MCF 10A (cell line): ENCODE measurements around the gene PSMB10. TPM values are rescaled to one million over a fixed set of nuclear protein-coding genes. Genes with fewer than 3 reads are reported as not detected.
"Not testable (repeated sequence)": the region's sequence is repeated elsewhere in the genome, so short reads cannot be mapped to it uniquely, and the experiment has no call there.

Experiments
- BruUV-seq: library from RNA; stranded (reverse); fragments of 400-500 nt; replicated peaks from 2 replicates; lab custom pipeline; 2021; lab: Mats Ljungman, UMichigan
- CTCF ChIA-PET: fragments of 300-600 bp; sonication (Branson Sonifier 250); formaldehyde crosslinking; extraction: SDS; loops from one replicate; lab custom pipeline; 2021; ENCODE audit warnings: antibody characterized with exemption, inconsistent platforms; lab: Yijun Ruan, JAX
- POLR2A ChIA-PET: fragments of 300-600, 350-650 bp; sonication (Branson Sonifier 250); formaldehyde crosslinking; extraction: SDS; loops from one replicate; lab custom pipeline; 2020; ENCODE audit warnings: antibody characterized with exemption, inconsistent platforms; lab: Yijun Ruan, JAX
- DNase-seq: peaks from one replicate; pipeline ENCODE4 v3.0.0-alpha.2; 2018; ENCODE audit not compliant: unreplicated experiment
- H3K27ac Mint-ChIP-seq: one replicate; pipeline ENCODE4 v1.8.0; 2022; ENCODE audit warnings: mild to moderate bottlenecking, low read depth, mixed read lengths; ENCODE audit not compliant: unreplicated experiment
- H3K27me3 Mint-ChIP-seq: one replicate; pipeline ENCODE4 v1.8.0; 2022; ENCODE audit warnings: mixed read lengths; ENCODE audit not compliant: insufficient read depth, unreplicated experiment
- H3K36me3 Mint-ChIP-seq: one replicate; pipeline ENCODE4 v1.8.0; 2022; ENCODE audit warnings: mild to moderate bottlenecking, moderate library complexity, mixed read lengths; ENCODE audit not compliant: insufficient read depth, unreplicated experiment
- H3K4me1 Mint-ChIP-seq: one replicate; pipeline ENCODE4 v1.8.0; 2022; ENCODE audit warnings: mixed read lengths; ENCODE audit not compliant: insufficient read depth, unreplicated experiment
- H3K4me3 Mint-ChIP-seq: one replicate; pipeline ENCODE4 v1.8.0; 2022; ENCODE audit warnings: mild to moderate bottlenecking, moderate library complexity, mixed read lengths; ENCODE audit not compliant: unreplicated experiment
- H3K9me3 Mint-ChIP-seq: one replicate; pipeline ENCODE4 v1.8.0; 2022; ENCODE audit warnings: mixed read lengths; ENCODE audit not compliant: unreplicated experiment
- CTCF ChIP-seq: fragments of 200-600 bp; IDR thresholded peaks from one replicate; pipeline ENCODE4 v1.8.0; 2022; ENCODE audit warnings: antibody characterized with exemption, mild to moderate bottlenecking; ENCODE audit not compliant: unreplicated experiment
- intact Hi-C: fragments of 100-400 bp; cut with micrococcal nuclease; formaldehyde crosslinking; loops from 2 replicates; pipeline ENCODE4 v1.14.1; 2022
- total RNA-seq: library from RNA; stranded (reverse); gene quantifications from 2 replicates; pipeline ENCODE4 v1.2.3, GENCODE V29; 2022

PSMB10 gene
- total RNA-seq, 1 experiment from 2014 or later, result 32.7 TPM

GRCh38 chr16:67940446-67941089, 3.9 kb upstream of the PSMB10 start:
- no peaks in the 10 kb centered on the region for H3K9me3 Mint-ChIP-seq
- ChIA-PET CTCF (interaction anchor here (0.6 to 2.3 kb wide), 7 partner anchors 9 to 124 kb away, joined by 3 to 6 read pairs (median 4); no protein-coding TSS in a partner anchor), POLR2A (interaction anchor here (1.2 to 2.8 kb wide), 3 partner anchors 19 to 21 kb away, joined by 3 to 11 read pairs (median 6); no protein-coding TSS in a partner anchor)
- H3K27me3 Mint-ChIP-seq, result no peaks in the 10 kb centered on the region
- BruUV-seq, result no TSS peak
- intact Hi-C loops, result no loop called here
- peaks cover 71% of the 10 kb centered on the region for H3K36me3 Mint-ChIP-seq
- no peak for TF ChIP-seq CTCF
- no peak overlapping the region for H3K27ac Mint-ChIP-seq
- DNase-seq, result no peak
- peaks cover 14% of the 10 kb centered on the region for H3K4me1 Mint-ChIP-seq
- H3K4me3 Mint-ChIP-seq, result no peak overlapping the region

- ChIA-PET CTCF (interaction anchor here (0.7 to 2.3 kb wide), 4 partner anchors 10 to 123 kb away, joined by 3 to 6 read pairs (median 4); no protein-coding TSS in a partner anchor), POLR2A (interaction anchor here (0.7 to 2.8 kb wide), 5 partner anchors 8 to 133 kb away, joined by 3 to 11 read pairs (median 3); partner anchors contain the start of genes RANBP10 and TSNAXIP1)
- intact Hi-C loops, result no loop called here
- peaks cover 21% of the 10 kb centered on the region for H3K4me1 Mint-ChIP-seq
- H3K27ac Mint-ChIP-seq, result no peak overlapping the region
- H3K9me3 Mint-ChIP-seq, result no peaks in the 10 kb centered on the region
- DNase-seq, result no peak
- H3K36me3 Mint-ChIP-seq, result peaks cover 79% of the 10 kb centered on the region
- no peak overlapping the region for H3K4me3 Mint-ChIP-seq
- H3K27me3 Mint-ChIP-seq, result no peaks in the 10 kb centered on the region
- TF ChIP-seq CTCF, result no peak
- no TSS peak for BruUV-seq
Measured at GRCh38 chr16:67939507-67940445, 3.1 kb upstream of the PSMB10 start.

GRCh38 chr16:67937713-67938112, 1.1 kb upstream of the PSMB10 start:
- H3K4me3 Mint-ChIP-seq, result peak overlapping the region; percentile 100
- H3K27me3 Mint-ChIP-seq, DNase-seq, BruUV-seq, H3K9me3 Mint-ChIP-seq: not testable (repeated sequence)
- peaks cover 76% of the 10 kb centered on the region for H3K36me3 Mint-ChIP-seq
- intact Hi-C loops, result loop anchor here (2.0 kb wide), 1 partner anchor 103 kb away; no protein-coding TSS in a partner anchor
- CTCF ChIA-PET, result interaction anchor here (0.9 to 1.1 kb wide), 3 partner anchors 12 to 65 kb away, joined by 3 read pairs; partner anchors contain the start of gene EDC4
- peaks cover 32% of the 10 kb centered on the region for H3K4me1 Mint-ChIP-seq
- POLR2A ChIA-PET, result interaction anchor here (1.2 to 4.3 kb wide), 7 partner anchors 8 to 148 kb away, joined by 3 to 45 read pairs (median 15); partner anchors contain the start of genes NFATC3 and NRN1L
- peak overlapping the region; percentile 98 for H3K27ac Mint-ChIP-seq

GRCh38 chr16:67936880-67937605, 393 bp upstream of the PSMB10 start:
- Mint-ChIP-seq H3K27me3 (no peaks in the 10 kb centered on the region), H3K4me3 (peak overlapping the region; percentile 100), H3K27ac (peak overlapping the region; percentile 98), H3K9me3 (no peaks in the 10 kb centered on the region), H3K36me3 (peaks cover 75% of the 10 kb centered on the region), H3K4me1 (peaks cover 32% of the 10 kb centered on the region)
- no peak for TF ChIP-seq CTCF
- POLR2A ChIA-PET, result interaction anchor here (0.9 to 4.3 kb wide), 25 partner anchors 9 to 149 kb away, joined by 3 to 45 read pairs (median 9); partner anchors contain the start of genes CENPT, DDX28, DUS2 and EDC4
- intact Hi-C loops, result loop anchor here (2.0 kb wide), 1 partner anchor 104 kb away; no protein-coding TSS in a partner anchor
- CTCF ChIA-PET, result interaction anchor here (0.9 to 2.0 kb wide), 6 partner anchors 12 to 121 kb away, joined by 3 to 6 read pairs (median 4); partner anchors contain the start of gene EDC4
- no TSS peak for BruUV-seq
- DNase-seq, result peak; percentile 68
